ENCODE data around the gene YWHAE.
"Not testable (repeated sequence)": the region's sequence is repeated elsewhere in the genome, so short reads cannot be mapped to it uniquely, and the experiment has no call there.

Gene YWHAE

DNA sequence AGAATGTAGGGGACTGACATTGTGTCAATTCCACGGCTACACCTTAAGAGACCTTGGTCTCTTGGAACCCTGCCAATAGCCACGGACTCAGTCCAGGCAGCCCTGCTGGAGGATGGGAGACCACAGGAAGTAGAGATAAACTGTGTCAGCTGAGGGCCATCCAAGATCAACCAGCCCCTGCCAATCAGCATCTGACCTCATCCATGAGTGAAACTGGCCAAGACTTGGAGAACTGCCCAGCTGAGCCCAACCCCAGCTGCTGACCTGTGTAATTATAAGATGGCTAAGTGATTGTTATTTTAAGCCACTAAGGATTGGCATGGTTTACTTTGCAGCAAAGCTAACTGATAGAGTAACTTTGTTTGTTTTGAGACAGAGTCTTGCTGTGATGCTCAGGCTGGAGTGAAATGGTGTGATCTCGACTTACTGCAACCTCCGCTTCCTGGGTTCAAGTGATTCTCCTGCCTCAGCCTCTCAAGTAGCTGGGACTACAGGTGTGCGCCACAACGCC, 13.3 kb upstream of the YWHAE start:
- no peak for DNase-seq (ENCODE audit: low read depth in 1 of 2, low spot score in 1 of 2)

GRCh38 chr17:1412185-1413110, 12.4 kb upstream of the YWHAE start:
- DNase-seq (ENCODE audit: low read depth in 1 of 2, low spot score in 1 of 2), result no peak

DNA sequence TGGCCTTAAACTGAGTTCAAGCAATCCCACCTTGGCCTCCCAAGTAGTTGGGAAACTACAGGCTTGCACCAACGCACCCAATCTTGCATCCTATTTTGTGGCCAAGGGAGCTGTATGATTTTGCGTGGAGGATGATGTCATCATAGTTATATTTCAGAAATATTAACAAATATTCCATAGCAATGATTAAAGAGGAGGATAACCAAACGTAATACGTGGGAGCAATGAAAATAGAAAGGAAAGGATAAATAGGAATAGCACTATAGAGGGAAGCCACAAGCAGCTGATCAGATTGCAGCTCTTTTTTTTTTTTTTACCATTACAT, 2.2 kb upstream of the YWHAE start:
- DNase-seq (ENCODE audit: low read depth in 1 of 2, low spot score in 1 of 2), result no peak

DNA sequence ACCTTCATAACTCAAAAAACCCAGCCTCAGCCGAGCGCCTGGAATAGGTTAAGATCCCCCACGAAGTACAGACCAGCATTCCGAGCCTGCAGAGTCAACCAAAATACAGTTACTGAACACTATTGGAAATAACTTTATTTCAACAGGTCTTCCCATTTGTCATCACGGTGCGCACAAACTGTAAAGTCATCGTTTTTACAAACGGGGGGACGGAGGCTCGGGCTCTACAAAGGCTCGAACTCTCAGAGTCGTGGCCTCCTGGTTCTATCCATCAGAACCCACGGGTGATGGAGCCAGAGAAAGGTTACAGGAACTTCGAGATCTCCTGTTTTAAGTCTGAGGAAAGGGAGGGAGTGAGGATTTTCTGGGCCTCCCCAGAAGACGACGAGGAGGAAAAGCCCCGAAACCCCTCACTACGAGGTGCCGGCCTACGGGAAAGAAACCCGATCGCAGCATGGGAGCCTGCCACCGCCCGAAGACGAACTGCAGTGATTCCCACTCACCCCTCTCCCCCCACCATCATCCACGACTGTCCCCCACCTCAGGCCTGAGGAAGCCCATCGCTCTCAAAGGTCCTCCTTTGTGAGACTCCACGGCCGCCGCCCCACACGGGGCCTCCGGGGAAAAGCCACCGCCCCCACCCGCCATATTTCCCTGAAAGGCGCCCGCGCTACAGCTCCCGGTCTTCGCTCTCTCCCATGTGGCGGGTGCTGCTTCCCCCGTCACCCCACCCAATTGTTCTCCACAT, 917 bp downstream of the YWHAE start:
- DNase-seq (ENCODE audit: low read depth in 1 of 2, low spot score in 1 of 2), result peak in 1 of 2 donors; percentile 34

- no peak for DNase-seq (ENCODE audit: low read depth in 1 of 2, low spot score in 1 of 2)
These were observed 2.0 kb downstream of the YWHAE start for GRCh38 chr17:1398028-1398427.

DNA sequence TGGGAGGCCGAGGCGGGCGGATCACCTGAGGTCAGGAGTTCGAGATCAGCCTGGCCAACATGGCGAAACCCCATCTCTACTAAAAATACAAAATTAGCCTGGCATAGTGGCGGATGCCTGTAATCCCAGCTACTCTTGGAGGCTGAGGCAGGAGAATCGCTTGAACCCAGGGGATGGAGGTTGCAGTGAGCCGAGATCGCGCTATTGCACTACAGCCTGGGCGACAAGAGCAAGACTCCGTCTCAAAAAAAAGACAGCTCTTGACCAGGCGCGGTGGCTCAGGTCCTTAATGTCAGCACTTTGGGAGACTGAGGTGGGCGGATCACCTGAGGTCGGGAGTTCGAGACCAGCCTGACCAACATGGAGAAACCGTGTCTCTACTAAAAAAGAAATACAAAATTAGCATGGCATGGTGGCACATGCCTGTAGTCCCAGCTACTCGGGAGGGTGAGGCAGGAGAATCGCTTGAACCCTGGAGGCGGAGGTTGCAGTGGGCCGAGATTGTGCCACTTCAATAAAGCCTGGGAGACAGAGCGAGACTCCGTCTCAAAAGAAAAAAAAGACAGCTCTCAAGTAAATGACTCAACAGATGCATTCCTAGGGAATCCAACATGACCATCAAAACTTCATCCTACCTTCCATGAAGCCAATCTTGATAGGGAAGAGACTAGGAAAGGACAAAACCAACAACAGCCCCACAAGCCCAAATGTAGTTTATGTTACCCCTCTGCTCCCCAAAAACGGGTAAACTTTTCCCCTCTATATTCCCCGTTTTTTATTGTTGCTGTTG, 4.0 kb downstream of the YWHAE start:
- DNase-seq (ENCODE audit: low read depth in 1 of 2, low spot score in 1 of 2), result not testable (repeated sequence)

GRCh38 chr17:1391577-1391976, 8.4 kb downstream of the YWHAE start:
- DNase-seq (ENCODE audit: low read depth in 1 of 2, low spot score in 1 of 2), result no peak

DNA sequence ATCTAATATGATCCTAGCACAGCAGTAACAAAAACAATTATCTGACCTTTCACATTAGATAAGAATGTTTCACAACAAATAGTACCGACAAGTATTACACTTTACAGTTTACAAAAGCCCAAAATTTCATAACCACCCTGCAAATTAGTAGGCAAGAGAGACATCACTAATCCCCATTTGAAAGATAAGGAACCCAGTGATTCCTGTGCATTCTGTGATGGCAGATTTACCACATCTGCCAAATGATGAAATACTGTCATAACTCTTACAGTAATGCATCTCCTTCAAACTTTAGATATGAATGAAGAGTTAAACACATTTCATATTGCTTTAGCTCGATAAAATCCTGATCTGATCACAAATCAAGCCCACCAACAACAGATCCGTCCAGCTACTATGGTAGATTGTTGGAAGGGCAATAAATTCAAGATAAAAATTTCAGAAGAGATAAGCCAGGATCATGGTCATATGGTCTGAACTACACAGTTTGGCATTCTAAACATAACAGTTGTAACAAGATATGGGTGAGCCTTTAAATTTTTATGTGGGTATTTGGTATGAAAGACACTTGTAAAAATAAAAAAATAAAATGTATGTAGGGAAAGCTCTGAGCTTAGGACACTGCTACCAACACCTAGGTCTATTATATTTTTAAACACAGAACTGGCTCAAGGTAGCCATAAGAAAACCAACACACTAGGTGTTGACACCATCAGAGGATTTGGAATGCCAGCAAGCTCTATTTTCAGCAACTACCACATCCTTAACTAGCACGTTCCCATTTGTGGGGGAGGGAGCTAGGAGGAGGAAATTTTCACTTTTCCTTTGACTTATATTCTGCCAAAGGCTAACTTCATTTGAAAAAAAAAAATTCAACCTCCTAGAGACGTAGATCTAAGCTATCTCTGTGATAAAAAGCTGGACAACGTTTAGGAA, 9.3 kb downstream of the YWHAE start:
- DNase-seq (ENCODE audit: low read depth in 1 of 2, low spot score in 1 of 2), result no peak

DNA sequence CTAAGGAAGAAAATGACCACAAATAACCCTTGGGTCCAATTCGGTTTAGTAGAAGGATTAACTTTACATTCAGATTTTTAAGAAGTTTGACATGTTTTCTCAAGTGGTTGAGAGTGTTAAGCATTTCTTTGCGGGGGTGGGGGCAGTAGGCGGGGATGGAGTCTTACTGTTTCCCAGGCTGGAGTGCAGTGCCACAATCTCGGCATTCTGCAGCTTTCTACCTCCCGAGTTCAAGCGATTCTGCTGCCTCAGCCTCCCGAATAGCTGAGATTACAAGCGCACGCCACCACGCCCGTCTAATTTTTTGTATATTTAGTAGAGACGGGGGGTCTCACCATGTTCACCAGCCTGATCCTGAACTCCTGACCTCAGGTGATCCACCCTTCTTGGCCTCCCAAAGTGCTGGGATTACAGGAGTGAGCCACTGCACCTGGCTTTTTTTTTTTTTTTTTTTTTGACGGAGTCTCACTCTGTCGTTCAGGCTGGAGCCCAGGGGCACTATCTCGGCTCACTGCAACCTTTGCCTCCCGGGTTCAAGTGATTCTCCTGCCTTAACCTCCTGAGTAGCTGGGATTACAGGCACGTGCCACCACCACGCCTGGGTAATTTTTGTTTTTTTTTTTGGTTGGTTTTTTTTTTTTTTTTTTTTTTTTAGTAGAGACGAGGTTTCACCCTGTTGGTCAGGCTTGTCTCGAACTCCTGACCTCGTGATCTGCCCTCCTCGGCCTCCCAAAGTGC, 12.4 kb downstream of the YWHAE start:
- not testable (repeated sequence) for DNase-seq (ENCODE audit: low read depth in 1 of 2, low spot score in 1 of 2)

GRCh38 chr17:1386675-1387190, 13.3 kb downstream of the YWHAE start:
- not testable (repeated sequence) for DNase-seq (ENCODE audit: low read depth in 1 of 2, low spot score in 1 of 2)

DNA sequence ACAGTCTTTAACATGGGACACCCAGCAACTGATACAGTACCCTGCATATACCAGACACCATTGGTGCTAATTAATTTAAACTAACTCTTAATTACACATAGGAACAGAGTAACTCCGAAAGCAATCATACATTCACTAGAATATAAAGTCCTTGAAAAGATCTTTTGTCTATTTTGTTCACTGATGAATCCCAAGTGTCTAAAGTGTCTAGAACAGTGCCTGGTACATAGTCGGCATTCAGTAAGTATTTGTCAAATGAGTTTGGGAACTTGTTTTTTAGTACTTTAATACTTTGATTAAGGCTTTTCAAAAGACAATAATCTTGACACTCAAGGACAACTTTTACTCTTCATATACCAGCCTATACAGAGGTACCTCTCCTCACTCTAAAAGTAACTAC, 13.8 kb downstream of the YWHAE start:
- no peak for DNase-seq (ENCODE audit: low read depth in 1 of 2, low spot score in 1 of 2)

- no peak for DNase-seq (ENCODE audit: low read depth in 1 of 2, low spot score in 1 of 2)
These were observed 14.2 kb downstream of the YWHAE start for GRCh38 chr17:1385861-1386260.

GRCh38 chr17:1384905-1385435, 15.1 kb downstream of the YWHAE start:
- no peak for DNase-seq (ENCODE audit: low read depth in 1 of 2, low spot score in 1 of 2)

DNA sequence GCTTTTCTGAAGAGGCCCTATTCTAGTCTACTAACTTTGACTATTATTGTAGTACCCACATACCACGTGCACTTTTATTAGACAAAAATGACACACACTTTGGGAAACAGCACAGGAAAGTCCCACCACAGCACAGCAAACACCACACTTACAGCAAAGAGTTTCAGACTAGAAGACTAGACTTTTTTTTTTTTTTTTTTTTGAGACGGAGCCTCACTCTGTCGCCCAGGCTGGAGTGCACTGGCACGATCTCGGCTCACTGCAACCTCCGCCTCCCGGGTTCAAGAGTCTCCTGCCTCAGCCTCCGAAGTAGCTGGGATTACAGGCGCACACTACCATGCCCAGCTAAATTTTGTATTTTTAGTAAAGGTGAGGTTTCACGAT, 20.1 kb downstream of the YWHAE start:
- DNase-seq (ENCODE audit: low read depth in 1 of 2, low spot score in 1 of 2), result no peak

DNA sequence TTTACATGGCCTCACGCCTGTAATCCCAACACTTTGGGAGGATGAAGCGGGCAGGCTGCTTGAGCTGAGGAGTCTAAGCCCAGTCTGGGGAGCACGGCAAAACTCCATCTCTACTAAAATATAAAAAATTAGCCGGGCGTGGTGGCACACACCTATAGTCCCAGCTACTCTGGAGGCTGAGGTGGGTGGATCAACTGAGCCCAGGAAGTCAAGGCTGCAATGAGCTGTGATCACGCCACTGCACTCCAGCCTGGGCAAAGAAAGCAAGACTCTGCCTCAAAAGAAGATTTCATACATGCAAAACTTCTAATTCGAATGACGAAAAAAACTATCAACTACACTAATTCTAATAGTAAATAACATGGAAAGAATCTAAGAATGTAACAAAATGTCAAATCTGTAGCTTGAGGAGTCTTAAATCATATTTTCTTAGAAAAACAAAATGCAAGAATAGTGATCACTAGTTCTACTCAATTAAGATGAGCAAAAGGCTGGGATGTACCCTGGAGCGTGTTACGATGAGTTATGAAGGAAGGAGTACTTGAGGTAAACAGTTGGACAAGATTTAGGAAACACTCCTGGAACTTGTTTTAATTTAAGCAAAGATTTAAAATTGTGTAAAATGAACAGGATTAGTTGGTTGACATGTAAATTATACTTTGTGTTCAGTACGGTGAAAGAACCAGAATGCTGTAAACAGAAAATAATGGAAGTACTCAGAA, 20.7 kb downstream of the YWHAE start:
- DNase-seq (ENCODE audit: low read depth in 1 of 2, low spot score in 1 of 2), result no peak

DNA sequence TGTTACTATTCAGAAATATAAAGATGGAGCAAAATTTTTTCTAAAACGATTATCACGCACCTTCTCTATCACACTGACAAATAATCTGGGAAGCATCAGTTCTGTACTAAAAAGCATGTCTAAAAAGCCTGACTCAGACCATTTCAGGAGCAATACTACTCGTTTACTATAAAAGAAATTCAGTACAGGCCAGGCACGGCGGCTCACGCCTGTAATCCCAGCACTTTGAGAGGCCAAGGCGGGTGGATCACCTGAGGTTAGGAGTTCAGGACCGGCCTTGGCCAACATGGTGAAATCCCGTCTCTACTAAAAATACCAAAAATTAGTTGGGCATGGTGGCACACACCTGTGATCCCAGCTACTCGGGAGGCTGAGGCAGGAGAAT, 21.6 kb downstream of the YWHAE start:
- DNase-seq (ENCODE audit: low read depth in 1 of 2, low spot score in 1 of 2), result not testable (repeated sequence)

GRCh38 chr17:1377334-1377733, 22.7 kb downstream of the YWHAE start:
- no peak for DNase-seq (ENCODE audit: low read depth in 1 of 2, low spot score in 1 of 2)

DNA sequence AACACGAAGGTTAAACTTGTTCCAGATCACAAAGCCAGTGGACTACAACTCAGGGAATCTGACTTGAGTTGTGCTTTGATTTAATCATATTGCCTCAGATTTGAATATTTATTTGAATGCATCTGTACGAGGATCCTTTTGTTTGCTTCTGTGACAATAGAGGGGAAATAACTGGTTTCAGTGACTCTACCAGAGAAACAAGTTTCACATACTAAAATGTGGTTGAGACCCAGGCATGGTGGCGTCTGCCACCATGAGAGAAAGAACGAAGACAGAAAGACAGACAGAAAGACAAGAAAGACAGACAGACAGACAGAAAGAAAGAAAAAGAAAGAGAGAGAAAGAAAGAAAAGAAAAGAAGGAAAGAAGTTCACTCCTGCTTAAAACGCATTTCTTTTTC, 24.0 kb downstream of the YWHAE start:
- no peak for DNase-seq (ENCODE audit: low read depth in 1 of 2, low spot score in 1 of 2)

GRCh38 chr17:1375615-1376014, 24.4 kb downstream of the YWHAE start:
- no peak for DNase-seq (ENCODE audit: low read depth in 1 of 2, low spot score in 1 of 2)

All from activated CD4-positive, alpha-beta T cell treated with anti-CD3 and anti-CD28 coated beads, Interleukin-2, amount 50 U/mL, for 24 hours (primary cell).